Measurements from ENCODE around the gene OSER1. TPM values are rescaled to one million over a fixed set of nuclear protein-coding genes. Genes with fewer than 3 reads are reported as not detected.

OSER1 gene
- total and polyA plus RNA-seq, 2 experiments from 2014 or later, result 34.7 to 49.4 TPM

DNA sequence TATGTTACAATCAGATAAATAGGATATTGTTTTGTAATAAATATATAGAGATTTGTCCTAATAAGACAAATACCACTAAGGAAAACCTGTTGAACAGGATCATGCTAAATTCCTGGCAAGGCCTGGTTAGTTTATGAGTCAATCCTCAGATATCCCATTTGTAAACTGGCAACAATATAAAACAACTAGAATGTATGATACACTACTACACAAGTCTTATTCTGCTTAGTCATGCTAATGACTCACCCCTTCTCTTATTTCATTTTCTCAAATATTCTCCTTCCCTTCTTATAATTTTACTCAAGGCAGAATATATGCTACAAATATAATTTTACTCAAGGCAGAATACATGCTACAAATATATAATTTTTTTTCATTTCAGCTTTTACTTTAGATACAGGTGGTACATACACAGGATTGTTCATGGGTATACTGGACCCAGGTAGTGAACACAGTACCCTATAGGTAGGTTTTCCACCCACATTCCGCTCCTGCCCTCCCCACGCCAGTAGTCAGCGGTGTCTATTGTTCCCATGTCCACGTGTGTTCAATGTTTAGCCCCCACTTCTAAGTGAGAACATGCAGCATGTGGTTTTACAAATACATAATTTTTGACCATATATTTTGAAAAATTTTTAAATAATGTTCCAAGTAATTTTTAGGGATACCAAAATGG is 6.3 kb downstream of the OSER1 start:
- no peaks in the 10 kb centered on the region for H3K36me3 ChIP-seq (replicated peaks; ENCODE audit: insufficient read depth, low read depth)
- no peaks in the 10 kb centered on the region for H3K9me2 ChIP-seq (replicated peaks; ENCODE audit: insufficient read depth)
- peak; percentile 42 for DNase-seq (ENCODE audit: low spot score)
- H3K9me3 ChIP-seq (ENCODE audit: low read depth), result no peaks in the 10 kb centered on the region
- peak overlapping the region; percentile 62 for H3K27ac ChIP-seq
- H4K20me1 ChIP-seq (ENCODE audit: insufficient read depth, poor library complexity, severe bottlenecking), result peaks cover 36% of the 10 kb centered on the region
- peak overlapping the region; percentile 16 for H3K4me2 ChIP-seq
- H3K4me1 ChIP-seq (ENCODE audit: insufficient read depth), result peaks cover 25% of the 10 kb centered on the region
- peaks cover 90% of the 10 kb centered on the region for H3K79me2 ChIP-seq
- H3K4me3 ChIP-seq, result no peak overlapping the region
- H2AFZ ChIP-seq, result no peak overlapping the region
- no peaks in the 10 kb centered on the region for H3K27me3 ChIP-seq
- TF ChIP-seq, protein P1, sequence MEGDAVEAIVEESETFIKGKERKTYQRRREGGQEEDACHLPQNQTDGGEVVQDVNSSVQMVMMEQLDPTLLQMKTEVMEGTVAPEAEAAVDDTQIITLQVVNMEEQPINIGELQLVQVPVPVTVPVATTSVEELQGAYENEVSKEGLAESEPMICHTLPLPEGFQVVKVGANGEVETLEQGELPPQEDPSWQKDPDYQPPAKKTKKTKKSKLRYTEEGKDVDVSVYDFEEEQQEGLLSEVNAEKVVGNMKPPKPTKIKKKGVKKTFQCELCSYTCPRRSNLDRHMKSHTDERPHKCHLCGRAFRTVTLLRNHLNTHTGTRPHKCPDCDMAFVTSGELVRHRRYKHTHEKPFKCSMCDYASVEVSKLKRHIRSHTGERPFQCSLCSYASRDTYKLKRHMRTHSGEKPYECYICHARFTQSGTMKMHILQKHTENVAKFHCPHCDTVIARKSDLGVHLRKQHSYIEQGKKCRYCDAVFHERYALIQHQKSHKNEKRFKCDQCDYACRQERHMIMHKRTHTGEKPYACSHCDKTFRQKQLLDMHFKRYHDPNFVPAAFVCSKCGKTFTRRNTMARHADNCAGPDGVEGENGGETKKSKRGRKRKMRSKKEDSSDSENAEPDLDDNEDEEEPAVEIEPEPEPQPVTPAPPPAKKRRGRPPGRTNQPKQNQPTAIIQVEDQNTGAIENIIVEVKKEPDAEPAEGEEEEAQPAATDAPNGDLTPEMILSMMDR (IDR thresholded peaks at IDR 0.05; ENCODE audit: poor library complexity), result no peak
- no peak for TF ChIP-seq EZH2 (IDR thresholded peaks at IDR 0.05; ENCODE audit: borderline replicate concordance)
- no peak for TF ChIP-seq EZH2phosphoT487 (IDR thresholded peaks at IDR 0.05; ENCODE audit: low read depth, severe bottlenecking, unreplicated experiment)
- 93% methylated on average over 4 of the region's 4 CpGs for WGBS (ENCODE audit: low lambda C conversion rate, missing lambda C conversion rate)

DNA sequence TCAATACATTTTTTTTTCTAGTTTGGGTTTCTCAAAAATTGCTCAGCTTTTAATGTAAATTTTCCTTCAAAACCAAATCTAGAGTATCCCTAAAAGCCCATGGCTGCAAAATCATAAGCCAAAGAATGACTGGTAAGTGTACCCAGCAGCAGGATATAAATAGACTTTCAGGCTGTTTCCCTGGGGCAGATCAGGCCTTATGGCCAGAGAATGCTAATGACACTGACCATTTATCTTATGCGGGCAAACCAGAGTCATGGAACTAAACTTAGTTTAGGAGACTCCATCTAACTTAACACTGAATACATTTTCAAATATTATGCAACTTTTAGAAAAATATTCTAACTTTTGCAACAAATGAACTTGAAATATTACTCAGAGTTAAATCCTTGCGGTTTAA is 7.4 kb downstream of the OSER1 start:
- Histone ChIP-seq H3K79me2 (peaks cover 79% of the 10 kb centered on the region), H2AFZ (no peak overlapping the region), H3K27ac (no peak overlapping the region), H3K27me3 (no peaks in the 10 kb centered on the region), H3K4me3 (no peak overlapping the region), H3K36me3 (replicated peaks; ENCODE audit: insufficient read depth, low read depth) (no peaks in the 10 kb centered on the region), H4K20me1 (ENCODE audit: insufficient read depth, poor library complexity, severe bottlenecking) (peaks cover 25% of the 10 kb centered on the region), H3K4me1 (ENCODE audit: insufficient read depth) (peaks cover 14% of the 10 kb centered on the region), H3K4me2 (no peak overlapping the region), H3K9me2 (replicated peaks; ENCODE audit: insufficient read depth) (no peaks in the 10 kb centered on the region), H3K9me3 (ENCODE audit: low read depth) (no peaks in the 10 kb centered on the region)
- no peak for DNase-seq (ENCODE audit: low spot score)
- WGBS (ENCODE audit: low lambda C conversion rate, missing lambda C conversion rate), result 89% methylated on average over 2 of the region's 2 CpGs
- no peak for TF ChIP-seq EZH2 (IDR thresholded peaks at IDR 0.05; ENCODE audit: borderline replicate concordance)
- no peak for TF ChIP-seq EZH2phosphoT487 (IDR thresholded peaks at IDR 0.05; ENCODE audit: low read depth, severe bottlenecking, unreplicated experiment)

DNA sequence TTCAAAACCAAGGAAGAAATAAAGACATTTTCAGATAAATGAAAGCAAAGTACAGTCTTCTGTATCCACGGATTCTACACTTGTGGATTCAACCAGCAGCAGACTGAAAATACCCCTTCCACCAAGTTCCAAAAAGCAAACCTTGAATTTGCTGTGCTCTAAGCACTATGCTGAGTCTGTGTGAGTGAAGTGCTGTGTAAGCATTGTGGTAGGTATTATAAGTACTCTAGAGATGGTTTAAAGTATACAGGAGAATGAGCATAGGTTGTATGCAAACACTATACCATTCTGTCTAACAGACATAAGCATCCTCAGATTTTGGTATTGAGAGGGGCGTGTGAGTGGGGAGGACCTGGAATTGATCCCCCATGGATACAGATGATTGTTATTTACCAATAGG is 9.6 kb downstream of the OSER1 start:
- H3K9me3 ChIP-seq (ENCODE audit: low read depth), result no peaks in the 10 kb centered on the region
- H3K36me3 ChIP-seq (replicated peaks; ENCODE audit: insufficient read depth, low read depth), result no peaks in the 10 kb centered on the region
- whole genome bisulfite sequencing (ENCODE audit: low lambda C conversion rate, missing lambda C conversion rate), result 96% methylated on average over 2 of the region's 2 CpGs
- peaks cover 57% of the 10 kb centered on the region for H3K79me2 ChIP-seq
- no peak for DNase-seq (ENCODE audit: low spot score)
- H3K4me3 ChIP-seq, result no peak overlapping the region
- H4K20me1 ChIP-seq (ENCODE audit: insufficient read depth, poor library complexity, severe bottlenecking), result peaks cover 5% of the 10 kb centered on the region
- H3K27me3 ChIP-seq, result no peaks in the 10 kb centered on the region
- H2AFZ ChIP-seq, result no peak overlapping the region
- no peaks in the 10 kb centered on the region for H3K9me2 ChIP-seq (replicated peaks; ENCODE audit: insufficient read depth)
- H3K4me2 ChIP-seq, result no peak overlapping the region
- TF ChIP-seq EZH2phosphoT487 (IDR thresholded peaks at IDR 0.05; ENCODE audit: low read depth, severe bottlenecking, unreplicated experiment) (no peak), EZH2 (IDR thresholded peaks at IDR 0.05; ENCODE audit: borderline replicate concordance) (no peak)
- TF ChIP-seq, protein P1 (IDR thresholded peaks at IDR 0.05; ENCODE audit: poor library complexity), result no peak
- H3K4me1 ChIP-seq (ENCODE audit: insufficient read depth), result no peaks in the 10 kb centered on the region
- no peak overlapping the region for H3K27ac ChIP-seq

DNA sequence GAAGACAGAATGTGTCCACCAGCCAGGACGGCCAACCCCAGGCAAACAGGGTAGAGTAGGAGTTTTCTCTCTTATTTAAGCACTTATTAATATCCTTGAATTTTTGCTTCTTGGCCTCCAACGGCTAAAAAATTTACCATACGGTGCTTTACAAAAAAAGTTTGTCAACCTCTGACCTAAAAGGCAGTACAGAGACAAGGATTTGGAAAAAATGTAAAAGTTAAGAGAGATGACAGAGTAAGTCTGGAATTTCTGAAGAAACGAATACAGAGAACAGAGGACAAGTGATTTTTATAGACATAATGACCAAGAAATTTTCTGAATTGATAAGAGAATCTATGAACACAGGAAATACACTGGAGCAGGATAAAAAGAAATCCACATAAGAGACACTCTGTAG is 10.2 kb downstream of the OSER1 start:
- no peak for DNase-seq (ENCODE audit: low spot score)
- Histone ChIP-seq H2AFZ (no peak overlapping the region), H3K4me2 (no peak overlapping the region), H3K27ac (no peak overlapping the region), H4K20me1 (ENCODE audit: insufficient read depth, poor library complexity, severe bottlenecking) (peaks cover 5% of the 10 kb centered on the region), H3K4me1 (ENCODE audit: insufficient read depth) (no peaks in the 10 kb centered on the region), H3K9me3 (ENCODE audit: low read depth) (no peaks in the 10 kb centered on the region), H3K4me3 (no peak overlapping the region), H3K36me3 (replicated peaks; ENCODE audit: insufficient read depth, low read depth) (no peaks in the 10 kb centered on the region), H3K9me2 (replicated peaks; ENCODE audit: insufficient read depth) (no peaks in the 10 kb centered on the region), H3K27me3 (no peaks in the 10 kb centered on the region), H3K79me2 (peaks cover 51% of the 10 kb centered on the region)
- 89% methylated on average over 4 of the region's 4 CpGs for WGBS (ENCODE audit: low lambda C conversion rate, missing lambda C conversion rate)
- TF ChIP-seq, protein P1 (IDR thresholded peaks at IDR 0.05; ENCODE audit: poor library complexity), result no peak
- TF ChIP-seq EZH2 (IDR thresholded peaks at IDR 0.05; ENCODE audit: borderline replicate concordance) (no peak), EZH2phosphoT487 (IDR thresholded peaks at IDR 0.05; ENCODE audit: low read depth, severe bottlenecking, unreplicated experiment) (no peak)
